ENCODE measurements around the gene ECI1. TPM values are rescaled to one million over a fixed set of nuclear protein-coding genes. Genes with fewer than 3 reads are reported as not detected.
A peak's percentile ranks its signal among the peaks of the same experiment; 100 is the strongest.

ECI1 gene
- total RNA-seq, 1 experiment from 2014 or later, result 71.7 TPM

DNA sequence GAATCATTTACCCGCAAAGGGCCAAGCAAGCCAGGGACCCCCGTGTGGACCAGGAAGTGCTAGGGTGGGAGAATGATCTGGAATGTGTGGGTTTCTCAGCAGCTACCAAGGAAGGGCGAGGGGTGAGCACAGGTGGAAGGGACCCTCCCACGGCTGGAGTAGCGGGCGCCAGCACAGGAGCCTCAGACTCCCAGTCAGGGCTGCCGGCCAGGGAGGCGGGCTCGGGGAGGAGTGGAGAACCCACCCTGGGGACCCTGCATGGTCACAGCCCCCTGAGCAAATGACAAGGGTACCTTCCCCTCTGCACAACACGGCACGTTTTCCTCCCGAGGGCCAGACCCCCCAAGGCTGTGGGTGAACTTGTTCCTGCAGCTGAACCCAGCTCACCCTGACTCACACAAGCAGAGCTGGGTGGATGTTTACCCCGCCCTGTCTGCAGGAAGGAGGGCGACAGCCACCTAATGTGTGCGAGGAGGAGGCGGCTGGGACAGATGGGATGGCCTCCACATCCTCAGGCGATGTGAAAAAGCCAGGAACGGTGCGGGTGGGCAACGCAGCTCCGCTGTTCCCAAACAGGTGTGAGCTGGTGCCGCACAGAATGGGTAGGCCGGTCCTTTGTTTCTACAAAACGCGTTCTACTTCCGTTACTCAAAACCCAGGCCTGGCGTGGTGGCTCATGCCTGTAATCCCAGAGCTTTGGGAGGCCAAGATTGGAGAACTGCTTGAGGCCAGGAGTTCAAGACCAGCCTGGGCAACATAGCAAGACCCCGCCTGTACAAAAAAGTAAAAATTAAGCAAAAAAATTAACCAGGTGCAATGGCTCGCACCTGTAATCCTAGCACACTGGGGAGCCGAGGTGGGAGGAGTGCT, 6.2 kb downstream of the ECI1 start:
- no peak overlapping the region for H3K9ac ChIP-seq (ENCODE audit: low read length)
- peaks cover 17% of the 10 kb centered on the region for H3K79me2 ChIP-seq (ENCODE audit: low read length)
- CTCF ChIA-PET, result no interaction called here

DNA sequence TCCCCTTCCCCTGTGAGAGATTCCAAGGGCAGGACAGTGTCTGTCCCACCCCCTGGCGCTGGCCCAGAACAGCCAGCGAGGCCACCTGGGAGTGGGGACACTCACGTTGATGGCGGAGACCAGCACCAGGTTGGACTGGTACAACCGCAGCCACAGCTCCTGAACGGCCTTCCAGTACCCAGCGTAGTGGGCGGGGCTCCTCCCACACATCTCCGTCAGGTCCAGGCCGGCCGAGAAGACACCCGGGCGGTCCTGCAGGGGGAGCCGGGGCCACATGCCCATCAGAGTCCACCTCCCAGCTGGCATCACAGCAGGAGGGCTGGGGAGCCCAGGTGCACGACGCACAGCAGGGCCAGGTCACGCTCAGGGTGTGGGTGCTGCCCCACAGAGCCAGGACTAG, 7.1 kb downstream of the ECI1 start:
- POLR2A ChIA-PET (ENCODE audit: unreplicated experiment), result no interaction called here
- Histone ChIP-seq H3K27me3 (ENCODE audit: low read length) (no peaks in the 10 kb centered on the region), H3K9ac (ENCODE audit: low read length) (no peak overlapping the region), H3K4me3 (ENCODE audit: low read length) (no peak overlapping the region), H3K27ac (ENCODE audit: low read length) (no peak overlapping the region), H3K4me2 (ENCODE audit: low read length) (no peak overlapping the region), H3K9me2 (replicated peaks; ENCODE audit: low read length) (no peaks in the 10 kb centered on the region), H4K20me1 (ENCODE audit: low read length) (no peaks in the 10 kb centered on the region), H3K4me1 (ENCODE audit: insufficient read depth, low read length) (peaks cover 7% of the 10 kb centered on the region; the same call in 1 of the 2 replicates), H3F3A (ENCODE audit: low read length, unreplicated experiment) (no peaks in the 10 kb centered on the region), H2AFZ (ENCODE audit: low read length) (no peak overlapping the region), H3K79me2 (ENCODE audit: low read length) (peaks cover 9% of the 10 kb centered on the region), H3K36me3 (ENCODE audit: low read depth, low read length) (peaks cover 7% of the 10 kb centered on the region; the same call in 1 of the 2 replicates), H3K9me3 (ENCODE audit: low read length) (no peaks in the 10 kb centered on the region)
- no TSS peak for BruUV-seq (replicated peaks)
- DNase-seq (no peak), ATAC-seq (no peak; the same call in 1 of the 2 replicates)
- TF ChIP-seq EZH2 (IDR thresholded peaks at IDR 0.05; ENCODE audit: low read length, unreplicated experiment), result no peak
- TF ChIP-seq, protein P1, sequence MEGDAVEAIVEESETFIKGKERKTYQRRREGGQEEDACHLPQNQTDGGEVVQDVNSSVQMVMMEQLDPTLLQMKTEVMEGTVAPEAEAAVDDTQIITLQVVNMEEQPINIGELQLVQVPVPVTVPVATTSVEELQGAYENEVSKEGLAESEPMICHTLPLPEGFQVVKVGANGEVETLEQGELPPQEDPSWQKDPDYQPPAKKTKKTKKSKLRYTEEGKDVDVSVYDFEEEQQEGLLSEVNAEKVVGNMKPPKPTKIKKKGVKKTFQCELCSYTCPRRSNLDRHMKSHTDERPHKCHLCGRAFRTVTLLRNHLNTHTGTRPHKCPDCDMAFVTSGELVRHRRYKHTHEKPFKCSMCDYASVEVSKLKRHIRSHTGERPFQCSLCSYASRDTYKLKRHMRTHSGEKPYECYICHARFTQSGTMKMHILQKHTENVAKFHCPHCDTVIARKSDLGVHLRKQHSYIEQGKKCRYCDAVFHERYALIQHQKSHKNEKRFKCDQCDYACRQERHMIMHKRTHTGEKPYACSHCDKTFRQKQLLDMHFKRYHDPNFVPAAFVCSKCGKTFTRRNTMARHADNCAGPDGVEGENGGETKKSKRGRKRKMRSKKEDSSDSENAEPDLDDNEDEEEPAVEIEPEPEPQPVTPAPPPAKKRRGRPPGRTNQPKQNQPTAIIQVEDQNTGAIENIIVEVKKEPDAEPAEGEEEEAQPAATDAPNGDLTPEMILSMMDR (conservative IDR thresholded peaks at IDR 0.05; ENCODE audit: low read depth, low read length), result no peak
- no peak for TF ChIP-seq EZH2phosphoT487 (IDR thresholded peaks at IDR 0.05; ENCODE audit: borderline replicate concordance, low read length)
- intact Hi-C loops (cut with micrococcal nuclease), result no loop called here
- CTCF ChIA-PET, result no interaction called here

More for the DNA sequence above, 6.2 kb downstream of the ECI1 start:
- H3K27me3 ChIP-seq (ENCODE audit: low read length), result no peaks in the 10 kb centered on the region
- H3K9me2 ChIP-seq (replicated peaks; ENCODE audit: low read length), result no peaks in the 10 kb centered on the region
- no peak overlapping the region for H2AFZ ChIP-seq (ENCODE audit: low read length)
- no peak overlapping the region for H3K27ac ChIP-seq (ENCODE audit: low read length)
- no peaks in the 10 kb centered on the region for H3F3A ChIP-seq (ENCODE audit: low read length, unreplicated experiment)
- peaks cover 7% of the 10 kb centered on the region; the same call in 1 of the 2 replicates for H3K36me3 ChIP-seq (ENCODE audit: low read depth, low read length)
- H3K4me2 ChIP-seq (ENCODE audit: low read length), result no peak overlapping the region
- peaks cover 7% of the 10 kb centered on the region; the same call in 1 of the 2 replicates for H3K4me1 ChIP-seq (ENCODE audit: insufficient read depth, low read length)
- POLR2A ChIA-PET (ENCODE audit: unreplicated experiment), result interaction anchor here (0.6 kb wide), 1 partner anchor 10 kb away, joined by 3 read pairs; no protein-coding TSS in a partner anchor
- H3K9me3 ChIP-seq (ENCODE audit: low read length), result no peaks in the 10 kb centered on the region
- no peak overlapping the region for H3K4me3 ChIP-seq (ENCODE audit: low read length)
- TF ChIP-seq, protein P1 (conservative IDR thresholded peaks at IDR 0.05; ENCODE audit: low read depth, low read length), result no peak
- TF ChIP-seq EZH2 (IDR thresholded peaks at IDR 0.05; ENCODE audit: low read length, unreplicated experiment) (no peak), EZH2phosphoT487 (IDR thresholded peaks at IDR 0.05; ENCODE audit: borderline replicate concordance, low read length) (no peak)
- intact Hi-C loops (cut with micrococcal nuclease), result no loop called here
- H4K20me1 ChIP-seq (ENCODE audit: low read length), result no peaks in the 10 kb centered on the region
- BruUV-seq (replicated peaks), result no TSS peak
- ATAC-seq, result peak; percentile 83
- DNase-seq, result peak; percentile 48

- Histone ChIP-seq H2AFZ (ENCODE audit: low read length) (no peak overlapping the region), H3F3A (ENCODE audit: low read length, unreplicated experiment) (no peaks in the 10 kb centered on the region), H3K4me2 (ENCODE audit: low read length) (no peak overlapping the region), H3K36me3 (ENCODE audit: low read depth, low read length) (peaks cover 7% of the 10 kb centered on the region; the same call in 1 of the 2 replicates), H3K27ac (ENCODE audit: low read length) (no peak overlapping the region), H3K9me2 (replicated peaks; ENCODE audit: low read length) (no peaks in the 10 kb centered on the region), H3K4me3 (ENCODE audit: low read length) (no peak overlapping the region), H3K9ac (ENCODE audit: low read length) (no peak overlapping the region), H3K79me2 (ENCODE audit: low read length) (peaks cover 6% of the 10 kb centered on the region; the same call in 1 of the 2 replicates), H3K27me3 (ENCODE audit: low read length) (no peaks in the 10 kb centered on the region), H4K20me1 (ENCODE audit: low read length) (no peaks in the 10 kb centered on the region), H3K4me1 (ENCODE audit: insufficient read depth, low read length) (peaks cover 7% of the 10 kb centered on the region; the same call in 1 of the 2 replicates), H3K9me3 (ENCODE audit: low read length) (no peaks in the 10 kb centered on the region)
- DNase-seq (no peak), ATAC-seq (no peak)
- ChIA-PET CTCF (no interaction called here), POLR2A (ENCODE audit: unreplicated experiment) (no interaction called here)
- intact Hi-C loops (cut with micrococcal nuclease), result no loop called here
- TF ChIP-seq EZH2phosphoT487 (IDR thresholded peaks at IDR 0.05; ENCODE audit: borderline replicate concordance, low read length), result no peak
- no peak for TF ChIP-seq EZH2 (IDR thresholded peaks at IDR 0.05; ENCODE audit: low read length, unreplicated experiment)
- TF ChIP-seq, protein P1 (conservative IDR thresholded peaks at IDR 0.05; ENCODE audit: low read depth, low read length), result no peak
- no TSS peak for BruUV-seq (replicated peaks)
Measured at GRCh38 chr16:2243781-2244180, 7.6 kb downstream of the ECI1 start.
